WI38 (cell line): ENCODE data around the gene KIF21A.

Source experiments
- H3K4me3 ChIP-seq: 2 replicates; pipeline ENCODE4 v1.5.1; 2011; ENCODE audit warnings: low read depth, mild to moderate bottlenecking, control low read depth, low read length
- CTCF ChIP-seq: IDR thresholded peaks from 2 replicates; pipeline ENCODE4 v1.5.1; 2012; ENCODE audit warnings: low read depth, mild to moderate bottlenecking, control low read depth, low read length

The KIF21A gene

DNA sequence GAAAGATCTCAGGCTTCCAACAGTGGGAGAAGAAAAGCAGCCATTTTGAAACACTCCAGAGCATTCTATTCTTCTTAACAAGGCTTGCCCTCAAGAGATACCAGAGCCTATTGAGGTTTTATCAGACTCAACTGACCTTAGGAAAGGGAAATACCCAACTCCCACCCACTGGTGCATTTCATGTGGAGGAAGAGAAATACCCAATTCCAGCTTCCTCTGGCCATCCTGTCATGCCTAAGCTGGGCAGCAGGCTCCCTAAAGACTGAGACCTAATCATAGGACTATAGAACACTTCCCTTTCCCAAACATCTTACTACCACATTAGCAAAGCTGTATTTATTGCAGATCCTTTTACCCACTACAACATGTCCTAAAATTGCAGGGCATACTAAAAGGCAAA lies 164.5 kb downstream of the KIF21A start:
- TF ChIP-seq CTCF: no peak
- H3K4me3 ChIP-seq: no peak overlapping the region

DNA sequence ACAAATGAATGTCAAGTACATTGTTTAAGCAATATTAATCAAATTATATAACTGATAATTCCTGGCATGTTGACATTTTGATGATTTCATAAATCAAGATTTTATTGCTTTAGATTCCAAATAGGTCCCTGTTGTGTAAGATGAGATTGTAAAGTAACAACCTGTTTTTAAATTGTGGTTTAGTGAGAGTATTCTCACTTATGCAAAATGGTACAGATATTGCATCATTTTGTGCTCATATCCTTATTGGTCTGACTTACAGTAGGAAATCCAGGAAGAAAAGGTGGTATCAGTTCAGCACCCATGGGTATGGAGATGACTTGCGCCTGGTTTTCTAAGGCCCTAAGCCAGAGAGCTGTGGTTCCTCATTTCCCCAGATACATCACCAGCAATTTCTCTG lies 165.5 kb downstream of the KIF21A start:
- TF ChIP-seq CTCF: no peak
- no peak overlapping the region for H3K4me3 ChIP-seq

- TF ChIP-seq CTCF: no peak
Measured at GRCh38 chr12:39275846-39276245, 167.1 kb downstream of the KIF21A start.

GRCh38 chr12:39272871-39273655 lies 169.9 kb downstream of the KIF21A start:
- peak; percentile 32; the same call in 1 of the 2 replicates for TF ChIP-seq CTCF
- no peak overlapping the region for H3K4me3 ChIP-seq

More at GRCh38 chr12:39275846-39276245, 167.1 kb downstream of the KIF21A start:
- no peak overlapping the region for H3K4me3 ChIP-seq

- H3K4me3 ChIP-seq: no peak overlapping the region
- no peak for TF ChIP-seq CTCF
Measured at GRCh38 chr12:39269492-39269891, 173.4 kb downstream of the KIF21A start.

DNA sequence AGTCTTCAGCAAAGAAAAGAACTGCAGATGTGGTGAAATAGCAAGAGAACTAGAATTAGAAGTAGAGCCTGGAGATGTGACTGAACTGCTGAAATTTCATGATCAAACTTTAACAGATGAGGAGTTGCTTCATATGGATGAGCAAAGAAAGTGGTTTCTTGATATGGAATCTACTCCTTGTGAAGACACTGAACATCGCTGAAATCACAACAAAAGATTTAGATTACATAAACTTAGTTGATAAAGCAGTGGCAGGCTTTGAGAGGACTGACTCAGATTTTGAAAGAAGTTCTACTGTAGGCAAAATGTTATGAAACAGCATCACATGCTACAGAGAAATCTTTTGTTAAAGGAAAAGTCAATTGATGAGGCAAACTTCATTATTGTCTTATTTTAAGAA lies 175.0 kb downstream of the KIF21A start:
- no peak overlapping the region for H3K4me3 ChIP-seq
- no peak for TF ChIP-seq CTCF

GRCh38 chr12:39252628-39253027 lies 190.3 kb downstream of the KIF21A start:
- TF ChIP-seq CTCF: no peak

More at GRCh38 chr12:39252628-39253027, 190.3 kb downstream of the KIF21A start:
- H3K4me3 ChIP-seq: no peak overlapping the region
